Gastroesophageal sphincter (tissue), 3 donors: Measurements from ENCODE around the gene OSR1.

Experiments used
- CTCF ChIP-seq, 4 experiments: fragments of 200-600 bp in 2 of 4; fragments of 450-650 bp in 2 of 4; sonication (generic) in 1 of 4; IDR thresholded peaks; one replicate each; pipeline ENCODE4 v1.5.1; 2017 to 2019; ENCODE audit warnings: antibody characterized with exemption in 4 of 4, mild to moderate bottlenecking in 2 of 4, moderate library complexity in 2 of 4
- EP300 ChIP-seq: sonication (generic); formaldehyde crosslinking; IDR thresholded peaks from one replicate; pipeline ENCODE4 v1.6.1; 2017; ENCODE audit warnings: antibody characterized with exemption, mild to moderate bottlenecking
- POLR2A ChIP-seq, 2 donors: fragments of 450-650 bp; IDR thresholded peaks; one replicate each; pipeline ENCODE4 v1.6.1; 2017; ENCODE audit warnings: antibody characterized with exemption in 2 of 2, mild to moderate bottlenecking in 2 of 2, moderate library complexity in 1 of 2
- POLR2AphosphoS5 ChIP-seq: sonication (generic); formaldehyde crosslinking; IDR thresholded peaks from one replicate; pipeline ENCODE4 v1.6.1; 2017; ENCODE audit warnings: antibody characterized with exemption

- TF ChIP-seq POLR2A (IDR thresholded peaks at IDR 0.05) (no peak), CTCF (IDR thresholded peaks at IDR 0.05) (no peak), POLR2AphosphoS5 (no peak), EP300 (no peak)
Measured at GRCh38 chr2:19350678-19351401, 7.6 kb downstream of the OSR1 start.
